Measurements from ENCODE around the gene MRPL23. TPM values are rescaled to one million over a fixed set of nuclear protein-coding genes. Genes with fewer than 3 reads are reported as not detected.

The MRPL23 gene
- total and polyA plus RNA-seq, 4 donors, result 34.8 to 250 (median 107) TPM

- H3K36me3 ChIP-seq (ENCODE audit: control insufficient read depth in 4 of 4, insufficient read depth in 4 of 4, low read length in 4 of 4), result no peaks in the 10 kb centered on the region
- ATAC-seq (ENCODE audit: insufficient read depth, low FRiP score) (no peak), DNase-seq (no peak)
- H3K27ac ChIP-seq (ENCODE audit: low read depth in 1 of 2, low read length in 1 of 2), result no peak overlapping the region
- no peaks in the 10 kb centered on the region for H3K4me1 ChIP-seq (ENCODE audit: control insufficient read depth in 5 of 5, insufficient read depth in 5 of 5, low read length in 5 of 5)
- no peak overlapping the region for H3K4me3 ChIP-seq
- WGBS, 2 donors, result no CpG with 5 or more reads among the region's 28 CpGs
- TF ChIP-seq, protein P1, sequence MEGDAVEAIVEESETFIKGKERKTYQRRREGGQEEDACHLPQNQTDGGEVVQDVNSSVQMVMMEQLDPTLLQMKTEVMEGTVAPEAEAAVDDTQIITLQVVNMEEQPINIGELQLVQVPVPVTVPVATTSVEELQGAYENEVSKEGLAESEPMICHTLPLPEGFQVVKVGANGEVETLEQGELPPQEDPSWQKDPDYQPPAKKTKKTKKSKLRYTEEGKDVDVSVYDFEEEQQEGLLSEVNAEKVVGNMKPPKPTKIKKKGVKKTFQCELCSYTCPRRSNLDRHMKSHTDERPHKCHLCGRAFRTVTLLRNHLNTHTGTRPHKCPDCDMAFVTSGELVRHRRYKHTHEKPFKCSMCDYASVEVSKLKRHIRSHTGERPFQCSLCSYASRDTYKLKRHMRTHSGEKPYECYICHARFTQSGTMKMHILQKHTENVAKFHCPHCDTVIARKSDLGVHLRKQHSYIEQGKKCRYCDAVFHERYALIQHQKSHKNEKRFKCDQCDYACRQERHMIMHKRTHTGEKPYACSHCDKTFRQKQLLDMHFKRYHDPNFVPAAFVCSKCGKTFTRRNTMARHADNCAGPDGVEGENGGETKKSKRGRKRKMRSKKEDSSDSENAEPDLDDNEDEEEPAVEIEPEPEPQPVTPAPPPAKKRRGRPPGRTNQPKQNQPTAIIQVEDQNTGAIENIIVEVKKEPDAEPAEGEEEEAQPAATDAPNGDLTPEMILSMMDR (IDR thresholded peaks at IDR 0.05; ENCODE audit: control extremely low read depth, extremely low read depth), result no peak
- H3K9ac ChIP-seq (ENCODE audit: insufficient read depth in 1 of 2, low read length in 2 of 2), result no peak overlapping the region
- H3K27me3 ChIP-seq (ENCODE audit: control insufficient read depth in 3 of 3, insufficient read depth in 3 of 3, low read length in 2 of 3), result no peaks in the 10 kb centered on the region
- no peaks in the 10 kb centered on the region for H3K9me3 ChIP-seq (ENCODE audit: control insufficient read depth in 4 of 4, insufficient read depth in 3 of 4, low read length in 3 of 4)
These were observed 51.2 kb downstream of the MRPL23 start for GRCh38 chr11:1998290-1998689.

DNA sequence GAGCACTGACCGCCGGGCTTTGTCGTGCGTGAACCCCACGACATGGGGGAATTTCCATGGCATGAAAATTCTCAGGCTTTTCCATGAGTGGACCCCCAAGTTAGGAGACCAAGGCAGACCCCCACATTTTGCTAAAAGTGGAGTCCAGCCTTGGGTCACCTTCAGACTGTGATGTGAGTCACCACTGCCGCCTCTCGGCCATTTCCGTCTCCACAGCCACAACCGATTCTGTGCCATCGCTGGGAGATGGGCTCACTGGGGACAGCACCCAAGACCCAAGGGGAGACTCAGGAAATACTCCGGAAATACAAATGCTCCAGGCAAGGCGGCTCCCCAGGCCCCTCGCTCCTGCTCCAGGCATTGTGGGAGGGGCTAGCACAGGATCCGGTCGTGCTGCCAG lies 51.7 kb downstream of the MRPL23 start:
- H3K27ac ChIP-seq (ENCODE audit: low read depth in 1 of 2, low read length in 1 of 2), result no peak overlapping the region
- ATAC-seq (ENCODE audit: insufficient read depth, low FRiP score), result no peak

DNA sequence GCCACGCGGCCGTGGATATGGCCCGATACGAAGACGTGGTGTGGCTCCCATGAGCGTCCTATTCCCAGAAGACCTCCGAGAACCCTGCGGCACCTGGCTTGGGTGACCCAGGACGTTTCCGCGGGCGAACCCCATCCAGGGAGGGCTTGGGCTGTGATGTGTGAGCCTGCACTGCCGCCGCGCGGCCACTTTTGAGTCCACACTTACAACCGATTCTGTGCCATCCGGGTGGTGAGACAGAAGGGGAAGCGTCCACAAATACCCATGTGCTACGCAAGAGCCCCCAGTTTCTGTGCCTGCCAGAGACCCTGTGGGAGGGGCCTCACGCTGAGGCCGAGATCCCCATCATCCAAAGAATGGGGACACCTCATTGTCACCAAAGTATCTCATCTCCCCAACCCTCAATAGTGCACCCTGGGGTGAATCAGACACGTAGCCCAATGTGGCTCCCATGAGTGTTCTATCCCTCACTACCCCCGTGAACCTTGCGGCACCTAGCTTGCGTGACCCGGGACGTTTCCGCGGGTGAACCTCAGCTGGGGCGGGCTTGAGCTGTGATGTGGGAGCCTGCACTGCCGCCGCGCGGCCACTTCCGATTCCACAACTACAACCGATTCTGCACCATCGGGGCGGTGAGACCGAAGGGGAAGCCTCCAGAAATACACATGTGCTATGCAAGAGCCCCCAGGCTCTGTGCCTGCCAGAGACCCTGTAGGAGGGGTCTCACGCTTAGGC lies 55.1 kb downstream of the MRPL23 start:
- Histone ChIP-seq H3K27me3 (ENCODE audit: control insufficient read depth in 3 of 3, insufficient read depth in 3 of 3, low read length in 2 of 3) (no peaks in the 10 kb centered on the region), H3K9ac (ENCODE audit: insufficient read depth in 1 of 2, low read length in 2 of 2) (no peak overlapping the region), H3K9me3 (ENCODE audit: control insufficient read depth in 4 of 4, insufficient read depth in 3 of 4, low read length in 3 of 4) (no peaks in the 10 kb centered on the region), H3K36me3 (ENCODE audit: control insufficient read depth in 4 of 4, insufficient read depth in 4 of 4, low read length in 4 of 4) (no peaks in the 10 kb centered on the region), H3K27ac (ENCODE audit: low read depth in 1 of 2, low read length in 1 of 2) (no peak overlapping the region), H3K4me3 (no peak overlapping the region), H3K4me1 (ENCODE audit: control insufficient read depth in 5 of 5, insufficient read depth in 5 of 5, low read length in 5 of 5) (no peaks in the 10 kb centered on the region)
- DNase-seq (no peak), ATAC-seq (ENCODE audit: insufficient read depth, low FRiP score) (no peak)
- no CpG with 5 or more reads among the region's 42 CpGs for WGBS, 2 donors
- TF ChIP-seq, protein P1 (IDR thresholded peaks at IDR 0.05; ENCODE audit: control extremely low read depth, extremely low read depth), result no peak

More for the DNA sequence above, 51.7 kb downstream of the MRPL23 start:
- Histone ChIP-seq H3K4me3 (no peak overlapping the region), H3K27me3 (ENCODE audit: control insufficient read depth in 3 of 3, insufficient read depth in 3 of 3, low read length in 2 of 3) (no peaks in the 10 kb centered on the region), H3K4me1 (ENCODE audit: control insufficient read depth in 5 of 5, insufficient read depth in 5 of 5, low read length in 5 of 5) (no peaks in the 10 kb centered on the region), H3K36me3 (ENCODE audit: control insufficient read depth in 4 of 4, insufficient read depth in 4 of 4, low read length in 4 of 4) (no peaks in the 10 kb centered on the region), H3K9me3 (ENCODE audit: control insufficient read depth in 4 of 4, insufficient read depth in 3 of 4, low read length in 3 of 4) (no peaks in the 10 kb centered on the region), H3K9ac (ENCODE audit: insufficient read depth in 1 of 2, low read length in 2 of 2) (no peak overlapping the region)
- TF ChIP-seq, protein P1 (IDR thresholded peaks at IDR 0.05; ENCODE audit: control extremely low read depth, extremely low read depth), result no peak
- DNase-seq, result no peak
- WGBS, 2 donors, result no CpG with 5 or more reads among the region's 15 CpGs

DNA sequence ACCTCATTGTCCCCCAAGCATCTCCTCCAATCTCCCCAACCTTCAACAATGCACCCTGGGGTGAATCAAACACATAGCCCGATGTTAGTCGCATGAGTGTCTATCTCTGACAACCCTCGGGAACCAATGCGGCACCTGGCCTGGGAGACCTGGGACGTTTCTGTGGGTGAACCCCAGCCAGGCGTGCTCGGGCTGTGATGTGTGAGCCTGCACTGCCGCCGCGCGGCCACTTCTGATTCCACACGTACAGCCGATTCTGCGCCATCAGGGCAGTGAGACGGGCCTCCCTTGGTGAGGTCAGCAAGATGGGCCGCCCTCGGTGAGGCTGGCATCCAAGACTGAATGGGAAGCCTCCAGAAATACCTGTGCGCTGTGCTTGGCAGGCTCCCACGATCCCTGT lies 55.7 kb downstream of the MRPL23 start:
- H3K27ac ChIP-seq (ENCODE audit: low read depth in 1 of 2, low read length in 1 of 2), result no peak overlapping the region
- H3K4me1 ChIP-seq (ENCODE audit: control insufficient read depth in 5 of 5, insufficient read depth in 5 of 5, low read length in 5 of 5), result no peaks in the 10 kb centered on the region
- H3K9ac ChIP-seq (ENCODE audit: insufficient read depth in 1 of 2, low read length in 2 of 2), result no peak overlapping the region
- H3K4me3 ChIP-seq, result no peak overlapping the region
- ATAC-seq (ENCODE audit: insufficient read depth, low FRiP score) (no peak), DNase-seq (no peak)
- no peaks in the 10 kb centered on the region for H3K27me3 ChIP-seq (ENCODE audit: control insufficient read depth in 3 of 3, insufficient read depth in 3 of 3, low read length in 2 of 3)
- WGBS, 2 donors, result no CpG with 5 or more reads among the region's 19 CpGs
- TF ChIP-seq, protein P1 (IDR thresholded peaks at IDR 0.05; ENCODE audit: control extremely low read depth, extremely low read depth), result no peak
- no peaks in the 10 kb centered on the region for H3K9me3 ChIP-seq (ENCODE audit: control insufficient read depth in 4 of 4, insufficient read depth in 3 of 4, low read length in 3 of 4)
- no peaks in the 10 kb centered on the region for H3K36me3 ChIP-seq (ENCODE audit: control insufficient read depth in 4 of 4, insufficient read depth in 4 of 4, low read length in 4 of 4)

Measured in lung (tissue), 12 donors.